Lower leg skin (tissue), 4 donors: Measurements from ENCODE around the gene RGS9BP. TPM values are rescaled to one million over a fixed set of nuclear protein-coding genes. Genes with fewer than 3 reads are reported as not detected.

Experiments used
- DNase-seq, 2 donors: peaks; one replicate each; pipeline ENCODE4 v3.0.0-alpha.2; 2019; ENCODE audit warnings: low spot score in 2 of 2
- H3K4me3 ChIP-seq: fragments of 200-600 bp; sonication (generic); 2 replicates; pipeline ENCODE4 v1.5.1; 2017; ENCODE audit warnings: mild to moderate bottlenecking, low read depth; ENCODE audit not compliant: poor library complexity, severe bottlenecking
- POLR2A ChIP-seq, 2 donors: fragments of 450-650 bp; IDR thresholded peaks; one replicate each; pipeline ENCODE4 v1.6.1; 2016 to 2017; ENCODE audit warnings: antibody characterized with exemption in 2 of 2, mild to moderate bottlenecking in 1 of 2, moderate library complexity in 1 of 2
- WGBS, 2 donors: methylation state at CpG; one replicate each; pipeline ENCODE4 v1.1.5; 2018; 5-methylcytosine and 5-hydroxymethylcytosine counted together
- intact Hi-C: fragments of 100-400 bp; cut with DNase I; formaldehyde crosslinking; loops from one replicate; pipeline ENCODE4 v1.15.0; 2023; ENCODE audit warnings: low total_unique reads
- total RNA-seq, 4 donors: library from RNA; depleted of rRNA; stranded (reverse); fragments of >200 nt; gene quantifications; one replicate each; pipeline ENCODE4 v1.1.0, GENCODE V29; 2016
- TF ChIP-seq, protein P1 (sequence below), 3 donors: fragments of 450-650 bp; IDR thresholded peaks; one replicate each; pipeline ENCODE4 v1.5.1; 2016; ENCODE audit warnings: antibody characterized with exemption in 3 of 3, mild to moderate bottlenecking in 3 of 3, moderate library complexity in 2 of 3

Gene RGS9BP
- total RNA-seq, 4 donors from 2014 or later = 1.0 to 2.9 (median 1.7) TPM

GRCh38 chr19:32717496-32717895 is 41.8 kb downstream of the RGS9BP start:
- no peak for DNase-seq
- WGBS, 2 donors = 71 to 79% methylated on average over 5 of the region's 5 CpGs
- H3K4me3 ChIP-seq = no peak overlapping the region
- intact Hi-C loops = no loop called here
- TF ChIP-seq POLR2A (IDR thresholded peaks at IDR 0.05) = no peak

- H3K4me3 ChIP-seq = no peak overlapping the region
- peak in 1 of 2 donors; percentile 43 for DNase-seq
- WGBS, 2 donors = 77 to 83% methylated on average over 7 of the region's 7 CpGs
- no peak for TF ChIP-seq POLR2A (IDR thresholded peaks at IDR 0.05)
- TF ChIP-seq, protein P1, sequence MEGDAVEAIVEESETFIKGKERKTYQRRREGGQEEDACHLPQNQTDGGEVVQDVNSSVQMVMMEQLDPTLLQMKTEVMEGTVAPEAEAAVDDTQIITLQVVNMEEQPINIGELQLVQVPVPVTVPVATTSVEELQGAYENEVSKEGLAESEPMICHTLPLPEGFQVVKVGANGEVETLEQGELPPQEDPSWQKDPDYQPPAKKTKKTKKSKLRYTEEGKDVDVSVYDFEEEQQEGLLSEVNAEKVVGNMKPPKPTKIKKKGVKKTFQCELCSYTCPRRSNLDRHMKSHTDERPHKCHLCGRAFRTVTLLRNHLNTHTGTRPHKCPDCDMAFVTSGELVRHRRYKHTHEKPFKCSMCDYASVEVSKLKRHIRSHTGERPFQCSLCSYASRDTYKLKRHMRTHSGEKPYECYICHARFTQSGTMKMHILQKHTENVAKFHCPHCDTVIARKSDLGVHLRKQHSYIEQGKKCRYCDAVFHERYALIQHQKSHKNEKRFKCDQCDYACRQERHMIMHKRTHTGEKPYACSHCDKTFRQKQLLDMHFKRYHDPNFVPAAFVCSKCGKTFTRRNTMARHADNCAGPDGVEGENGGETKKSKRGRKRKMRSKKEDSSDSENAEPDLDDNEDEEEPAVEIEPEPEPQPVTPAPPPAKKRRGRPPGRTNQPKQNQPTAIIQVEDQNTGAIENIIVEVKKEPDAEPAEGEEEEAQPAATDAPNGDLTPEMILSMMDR (IDR thresholded peaks at IDR 0.05) = no peak
- intact Hi-C loops = no loop called here
These were observed 42.6 kb downstream of the RGS9BP start for GRCh38 chr19:32718286-32718685.

GRCh38 chr19:32719611-32720059 is 44.0 kb downstream of the RGS9BP start, which contains the start of gene TDRD12:
TDRD12 (plus strand) TSS chr19:32719767; CDS start chr19:32720073, 306 bp downstream.
- no peak for TF ChIP-seq POLR2A (IDR thresholded peaks at IDR 0.05)
- TF ChIP-seq, protein P1 (IDR thresholded peaks at IDR 0.05) = no peak
- H3K4me3 ChIP-seq = no peak within 1 kb of the TSS
- 86 to 93% methylated on average over 44 of the region's 44 CpGs for WGBS, 2 donors
- intact Hi-C loops = no loop called here
- peak in 1 of 2 donors; percentile 77 for DNase-seq

- intact Hi-C loops = no loop called here
- H3K4me3 ChIP-seq = no peak overlapping the region
- no peak for TF ChIP-seq POLR2A (IDR thresholded peaks at IDR 0.05)
- TF ChIP-seq, protein P1 (IDR thresholded peaks at IDR 0.05) = no peak
- peak in 1 of 2 donors; percentile 53 for DNase-seq
- 95 to 96% methylated on average over 15 to 18 of the region's 22 CpGs for WGBS, 2 donors
These were observed 44.7 kb downstream of the RGS9BP start for GRCh38 chr19:32720216-32720935.

DNA sequence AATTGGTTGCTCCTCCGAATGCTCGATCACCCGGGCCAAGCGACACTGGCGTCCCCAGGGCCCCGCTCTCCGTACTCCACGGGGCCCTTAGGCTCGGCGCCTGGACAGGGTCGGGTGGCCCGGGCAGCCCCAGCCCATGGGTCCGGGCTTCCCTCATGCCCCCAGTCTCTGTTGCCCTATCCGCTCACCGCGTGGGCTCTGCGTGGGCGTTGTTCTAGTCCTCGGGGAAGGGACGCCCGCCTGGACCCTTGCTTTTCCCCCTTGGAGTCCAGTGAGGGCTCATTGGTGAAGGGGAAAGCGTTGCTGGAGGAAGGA is 45.2 kb downstream of the RGS9BP start:
- intact Hi-C loops = no loop called here
- DNase-seq = peak in 1 of 2 donors; percentile 59
- 93 to 96% methylated on average over 22 of the region's 22 CpGs for WGBS, 2 donors
- H3K4me3 ChIP-seq = no peak overlapping the region
- TF ChIP-seq, protein P1 (IDR thresholded peaks at IDR 0.05) = no peak
- no peak for TF ChIP-seq POLR2A (IDR thresholded peaks at IDR 0.05)

Other genes with a start within 250 kb of the RGS9BP start
- 10 to 100 TPM; 56.4 to 88.2 (median 63.7) TPM for gene PDCD5, start 94.7 kb upstream of the RGS9BP start, total RNA-seq
- gene ANKRD27, start 668 bp upstream of the RGS9BP start, total RNA-seq = 10 to 100 TPM; 24.1 to 46.0 (median 28.6) TPM
- 10 to 100 TPM; 14.8 to 19.2 (median 18.6) TPM for gene NUDT19, start 16.0 kb downstream of the RGS9BP start, total RNA-seq
- 1 to 10 TPM in 2 of 4 donors, under 1 TPM in 2; 0.16 to 1.3 (median 0.73) TPM for gene TDRD12, start 43.9 kb downstream of the RGS9BP start, total RNA-seq
- gene SLC7A9, start 193.9 kb downstream of the RGS9BP start, total RNA-seq = under 1 TPM in 2 of 4 donors, not detected in 2; 0.49 TPM